DOHH2 (cell line): Measurements from ENCODE around the gene LRRC3.

Experiments used
- H3F3A ChIP-seq: fragments of 200-600 bp; sonication (generic), shearing (Covaris generic); 2 replicates; pipeline ENCODE4 v1.6.0; 2016; ENCODE audit warnings: antibody characterized with exemption, mild to moderate bottlenecking; ENCODE audit not compliant: control insufficient read depth, insufficient read depth
- H3K27ac ChIP-seq: fragments of 200-600 bp; sonication (generic); 2 replicates; pipeline ENCODE4 v1.5.1; 2014; ENCODE audit warnings: low read depth, mild to moderate bottlenecking, low read length, moderate library complexity
- H3K27me3 ChIP-seq: fragments of 200-600 bp; sonication (generic); 2 replicates; pipeline ENCODE4 v1.6.1; 2014; ENCODE audit warnings: mild to moderate bottlenecking, low read length, mixed read lengths; ENCODE audit not compliant: control insufficient read depth
- H3K36me3 ChIP-seq: fragments of 200-600 bp; sonication (generic); 2 replicates; pipeline ENCODE4 v1.6.1; 2014; ENCODE audit warnings: mild to moderate bottlenecking, low read length, moderate library complexity, mixed read lengths; ENCODE audit not compliant: control insufficient read depth
- H3K4me1 ChIP-seq: fragments of 200-600 bp; sonication (generic); 2 replicates; pipeline ENCODE4 v1.6.1; 2014; ENCODE audit warnings: mild to moderate bottlenecking, low read length, mixed read lengths; ENCODE audit not compliant: control insufficient read depth
- H3K4me2 ChIP-seq: fragments of 200-600 bp; sonication (generic); 2 replicates; pipeline ENCODE4 v1.6.0; 2014; ENCODE audit warnings: mild to moderate bottlenecking, low read length, moderate library complexity
- H3K4me3 ChIP-seq: fragments of 200-600 bp; sonication (generic); 2 replicates; pipeline ENCODE4 v1.5.1; 2014; ENCODE audit warnings: mild to moderate bottlenecking, low read length, mixed read lengths
- H3K79me2 ChIP-seq: fragments of 200-600 bp; sonication (generic); 2 replicates; pipeline ENCODE4 v1.6.1; 2014; ENCODE audit warnings: mild to moderate bottlenecking, low read length, mixed read lengths; ENCODE audit not compliant: control insufficient read depth
- H3K9me2 ChIP-seq: fragments of 200-600 bp; sonication (generic); replicated peaks from 2 replicates; pipeline ENCODE4 v1.6.1; 2014; ENCODE audit warnings: mild to moderate bottlenecking, low read length, mixed read lengths; ENCODE audit not compliant: control insufficient read depth
- H3K9me3 ChIP-seq: fragments of 200-600 bp; sonication (generic); 2 replicates; pipeline ENCODE4 v1.6.1; 2014; ENCODE audit warnings: antibody characterized with exemption, low read length, mixed read lengths; ENCODE audit not compliant: control insufficient read depth, insufficient read depth
- H4K20me1 ChIP-seq: fragments of 200-600 bp; sonication (generic); 2 replicates; pipeline ENCODE4 v1.6.0; 2014; ENCODE audit warnings: low read depth, mild to moderate bottlenecking, antibody characterized with exemption, low read length, moderate library complexity; ENCODE audit not compliant: control insufficient read depth, insufficient read depth
- CTCF ChIP-seq: fragments of 200-600 bp; sonication (generic); IDR thresholded peaks from one replicate; pipeline ENCODE4 v1.5.1; 2014; ENCODE audit warnings: antibody characterized with exemption, mild to moderate bottlenecking, low read depth, low read length; ENCODE audit not compliant: poor library complexity, severe bottlenecking
- EZH2phosphoT487 ChIP-seq: fragments of 200-600 bp; sonication (generic); IDR thresholded peaks from 2 replicates; pipeline ENCODE4 v1.6.1; 2017; ENCODE audit warnings: borderline replicate concordance, mild to moderate bottlenecking, antibody characterized with exemption, low read length, moderate library complexity, mixed read lengths

The LRRC3 gene

GRCh38 chr21:44434936-44435635, 20.2 kb upstream of the LRRC3 start:
- no peaks in the 10 kb centered on the region for H4K20me1 ChIP-seq
- H3K79me2 ChIP-seq: no peaks in the 10 kb centered on the region
- H3K36me3 ChIP-seq: no peaks in the 10 kb centered on the region
- no peaks in the 10 kb centered on the region for H3K4me1 ChIP-seq
- H3K27ac ChIP-seq: no peak overlapping the region
- peaks cover under 1% of the 10 kb centered on the region for H3K9me3 ChIP-seq
- no peaks in the 10 kb centered on the region for H3K27me3 ChIP-seq
- no peaks in the 10 kb centered on the region for H3F3A ChIP-seq
- TF ChIP-seq EZH2phosphoT487 (no peak), CTCF (no peak)
- H3K4me2 ChIP-seq: no peak overlapping the region
- no peak overlapping the region for H3K4me3 ChIP-seq
- H3K9me2 ChIP-seq: no peaks in the 10 kb centered on the region

GRCh38 chr21:44436111-44436611, 19.1 kb upstream of the LRRC3 start:
- Histone ChIP-seq H3K9me3 (no peaks in the 10 kb centered on the region; the same call in 1 of the 2 replicates), H3K4me1 (no peaks in the 10 kb centered on the region), H3F3A (no peaks in the 10 kb centered on the region), H3K4me2 (no peak overlapping the region), H3K79me2 (no peaks in the 10 kb centered on the region), H3K27ac (no peak overlapping the region), H3K36me3 (no peaks in the 10 kb centered on the region), H3K27me3 (no peaks in the 10 kb centered on the region), H4K20me1 (no peaks in the 10 kb centered on the region), H3K9me2 (no peaks in the 10 kb centered on the region), H3K4me3 (no peak overlapping the region)
- no peak for TF ChIP-seq CTCF
- no peak for TF ChIP-seq EZH2phosphoT487

- Histone ChIP-seq H3K4me1 (no peaks in the 10 kb centered on the region), H3K36me3 (no peaks in the 10 kb centered on the region)
Observed at GRCh38 chr21:44436958-44437357, 18.4 kb upstream of the LRRC3 start.

More at GRCh38 chr21:44436958-44437357, 18.4 kb upstream of the LRRC3 start:
- no peaks in the 10 kb centered on the region; the same call in 1 of the 2 replicates for H3K9me3 ChIP-seq
- H3K79me2 ChIP-seq: no peaks in the 10 kb centered on the region
- TF ChIP-seq CTCF (no peak), EZH2phosphoT487 (no peak)
- no peaks in the 10 kb centered on the region for H3K27me3 ChIP-seq
- H3K4me3 ChIP-seq: no peak overlapping the region
- no peak overlapping the region for H3K27ac ChIP-seq
- H3F3A ChIP-seq: no peaks in the 10 kb centered on the region
- no peak overlapping the region for H3K4me2 ChIP-seq
- H4K20me1 ChIP-seq: no peaks in the 10 kb centered on the region
- H3K9me2 ChIP-seq: no peaks in the 10 kb centered on the region
